ENCODE measurements around the gene FXYD7. TPM values are rescaled to one million over a fixed set of nuclear protein-coding genes. Genes with fewer than 3 reads are reported as not detected.

FXYD7 gene
- total RNA-seq, 1 experiment from 2014 or later: 0.14 TPM

GRCh38 chr19:35199481-35199880 lies 56.4 kb downstream of the FXYD7 start:
- no peak for DNase-seq (ENCODE audit: low spot score)

- no peak for DNase-seq (ENCODE audit: low spot score)
These were observed 60.0 kb downstream of the FXYD7 start for GRCh38 chr19:35202722-35203688.

Other genes with a start within 250 kb of the FXYD7 start
- gene ZNF30, start 216.4 kb upstream of the FXYD7 start, total RNA-seq (2014; rRNA removed; shearing (Covaris generic)): 2.8 and 3.7 TPM in 2 replicates
- gene ZNF792, start 179.0 kb upstream of the FXYD7 start, total RNA-seq (2014; rRNA removed; shearing (Covaris generic)): 6.3 and 7.6 TPM in 2 replicates
- 21.3 and 22.0 TPM in 2 replicates for gene GRAMD1A, start 142.9 kb upstream of the FXYD7 start, total RNA-seq (2014; rRNA removed; shearing (Covaris generic))
- gene SCN1B, start 112.8 kb upstream of the FXYD7 start, total RNA-seq (2014; rRNA removed; shearing (Covaris generic)): 9.3 and 9.5 TPM in 2 replicates
- not detected in 2 replicates for gene HPN, start 101.5 kb upstream of the FXYD7 start, total RNA-seq (2014; rRNA removed; shearing (Covaris generic))
- gene FXYD3, start 27.4 kb upstream of the FXYD7 start, total RNA-seq (2014; rRNA removed; shearing (Covaris generic)): not detected in 2 replicates
- not detected in 2 replicates for gene LGI4, start 8.2 kb upstream of the FXYD7 start, total RNA-seq (2014; rRNA removed; shearing (Covaris generic))
- gene FXYD1, start 4.4 kb upstream of the FXYD7 start, total RNA-seq (2014; rRNA removed; shearing (Covaris generic)): not detected in 2 replicates
- 173 and 209 TPM in 2 replicates for gene FXYD5, start 11.5 kb downstream of the FXYD7 start, total RNA-seq (2014; rRNA removed; shearing (Covaris generic))
- not detected in 2 replicates for gene FAM187B, start 85.5 kb downstream of the FXYD7 start, total RNA-seq (2014; rRNA removed; shearing (Covaris generic))
- gene LSR, start 105.7 kb downstream of the FXYD7 start, total RNA-seq (2014; rRNA removed; shearing (Covaris generic)): 1.1 and 1.7 TPM in 2 replicates
- gene USF2, start 125.7 kb downstream of the FXYD7 start, total RNA-seq (2014; rRNA removed; shearing (Covaris generic)): 64.0 and 65.0 TPM in 2 replicates
- gene HAMP, start 139.3 kb downstream of the FXYD7 start, total RNA-seq (2014; rRNA removed; shearing (Covaris generic)): 0.15 TPM in 1 of 2 replicates, not detected in the other
- gene MAG, start 148.9 kb downstream of the FXYD7 start, total RNA-seq (2014; rRNA removed; shearing (Covaris generic)): 0.43 TPM in 1 of 2 replicates, not detected in the other
- gene CD22, start 185.9 kb downstream of the FXYD7 start, total RNA-seq (2014; rRNA removed; shearing (Covaris generic)): 1.9 and 6.1 TPM in 2 replicates
- not detected in 2 replicates for gene FFAR1, start 204.6 kb downstream of the FXYD7 start, total RNA-seq (2014; rRNA removed; shearing (Covaris generic))
- 0.21 TPM in 1 of 2 replicates, not detected in the other for gene FFAR3, start 215.2 kb downstream of the FXYD7 start, total RNA-seq (2014; rRNA removed; shearing (Covaris generic))
- 0.21 TPM in 1 of 2 replicates, not detected in the other for gene GPR42, start 227.8 kb downstream of the FXYD7 start, total RNA-seq (2014; rRNA removed; shearing (Covaris generic))